IMR-90 (cell line): ENCODE results near the gene PHACTR3. TPM values are rescaled to one million over a fixed set of nuclear protein-coding genes. Genes with fewer than 3 reads are reported as not detected.

ENCODE experiments used
- ATAC-seq: fragments of 200-7000 bp; cut with Tn5 transposase; 2 replicates; pipeline ENCODE4 v1.9.1; 2020; ENCODE audit warnings: low read depth, mild to moderate bottlenecking, moderate library complexity
- BruUV-seq: library from RNA; stranded (reverse); fragments of 400-500 nt; replicated peaks from 2 replicates; lab custom pipeline; 2021; lab: Mats Ljungman, UMichigan
- CTCF ChIA-PET: fragments of 300-600 bp; formaldehyde crosslinking; extraction: SDS; loops from one replicate; lab custom pipeline; 2021; ENCODE audit warnings: antibody characterized with exemption; lab: Yijun Ruan, JAX
- POLR2A ChIA-PET: fragments of 300-600 bp; sonication (Branson Sonifier 250); formaldehyde crosslinking; loops from one replicate; lab custom pipeline; 2022; ENCODE audit warnings: antibody characterized with exemption; ENCODE audit not compliant: unreplicated experiment; lab: Charles Lee
- DNase-seq: peaks from one replicate; pipeline ENCODE4 v3.0.0; 2013
- H2AFZ ChIP-seq: replicated peaks from 2 replicates; pipeline ENCODE3; 2013; ENCODE audit warnings: low read length, mild to moderate bottlenecking; ENCODE audit not compliant: poor library complexity
- H2AK5ac ChIP-seq: 2 replicates; pipeline ENCODE4 v1.6.1; 2013; ENCODE audit warnings: low read depth, low read length, inconsistent platforms
- H2AK9ac ChIP-seq: replicated peaks from 2 replicates; pipeline ENCODE3; 2013; ENCODE audit warnings: mild to moderate bottlenecking, low read depth, low read length, moderate library complexity; ENCODE audit not compliant: poor library complexity
- H2BK120ac ChIP-seq: 2 replicates; pipeline ENCODE4 v1.6.1; 2013; ENCODE audit warnings: low read depth, low read length, inconsistent platforms
- H2BK15ac ChIP-seq: 3 replicates; pipeline ENCODE4 v1.6.1; 2013; ENCODE audit warnings: low read depth, low read length, inconsistent platforms
- H2BK20ac ChIP-seq: 2 replicates; pipeline ENCODE4 v1.6.1; 2013; ENCODE audit warnings: low read depth, mild to moderate bottlenecking, inconsistent platforms, low read length, moderate library complexity
- H2BK5ac ChIP-seq: 2 replicates; pipeline ENCODE4 v1.6.1; 2013; ENCODE audit warnings: mild to moderate bottlenecking, low read depth, low read length, inconsistent platforms; ENCODE audit not compliant: poor library complexity, severe bottlenecking
- H3K14ac ChIP-seq: replicated peaks from 2 replicates; pipeline ENCODE4 v1.6.1; 2013; ENCODE audit warnings: low read depth, low read length, inconsistent platforms
- H3K18ac ChIP-seq: 2 replicates; pipeline ENCODE4 v1.6.1; 2013; ENCODE audit warnings: low read depth, low read length, control low read depth
- H3K23ac ChIP-seq: 2 replicates; pipeline ENCODE4 v1.6.1; 2013; ENCODE audit warnings: low read depth, low read length, inconsistent platforms
- H3K27ac ChIP-seq: 2 replicates; pipeline ENCODE4 v1.5.1; 2013; ENCODE audit warnings: mild to moderate bottlenecking, control low read depth, low read length; ENCODE audit not compliant: insufficient read depth
- H3K27me3 ChIP-seq: 2 replicates; pipeline ENCODE4 v1.6.1; 2013; ENCODE audit warnings: low read length; ENCODE audit not compliant: control insufficient read depth, insufficient read depth
- H3K36me3 ChIP-seq: 2 replicates; pipeline ENCODE4 v1.6.1; 2013; ENCODE audit warnings: low read length, mixed read lengths; ENCODE audit not compliant: control insufficient read depth, insufficient read depth
- H3K4ac ChIP-seq: 2 replicates; pipeline ENCODE4 v1.6.1; 2013; ENCODE audit warnings: low read depth, low read length, inconsistent platforms
- H3K4me1 ChIP-seq: 2 replicates; pipeline ENCODE4 v1.6.1; 2013; ENCODE audit warnings: low read length, mixed read lengths; ENCODE audit not compliant: control insufficient read depth, insufficient read depth
- H3K4me2 ChIP-seq: 2 replicates; pipeline ENCODE4 v1.6.1; 2013; ENCODE audit warnings: low read depth, mild to moderate bottlenecking, control low read depth, low read length, moderate library complexity
- H3K4me3 ChIP-seq: 2 replicates; pipeline ENCODE4 v1.5.1; 2013; ENCODE audit warnings: low read depth, mild to moderate bottlenecking, control low read depth, low read length, moderate library complexity; ENCODE audit not compliant: insufficient read depth
- H3K56ac ChIP-seq: 2 replicates; pipeline ENCODE4 v1.6.1; 2013; ENCODE audit warnings: low read length, inconsistent platforms; ENCODE audit not compliant: insufficient read depth; ENCODE audit errors: extremely low read depth
- H3K79me1 ChIP-seq, 2 experiments: 2 replicates each; pipeline ENCODE4 v1.6.1; 2013; ENCODE audit warnings: low read length in 2 of 2, inconsistent platforms in 1 of 2, low read depth in 1 of 2
- H3K9ac ChIP-seq: 2 replicates; pipeline ENCODE4 v1.6.1; 2013; ENCODE audit warnings: low read depth, low read length, control low read depth
- H3K9me1 ChIP-seq: 2 replicates; pipeline ENCODE4 v1.6.1; 2013; ENCODE audit warnings: low read length, inconsistent platforms; ENCODE audit not compliant: insufficient read depth
- H3K9me3 ChIP-seq: 2 replicates; pipeline ENCODE4 v1.6.1; 2013; ENCODE audit warnings: low read length; ENCODE audit not compliant: control insufficient read depth, insufficient read depth
- H4K20me1 ChIP-seq: 2 replicates; pipeline ENCODE4 v1.6.1; 2013; ENCODE audit warnings: low read length, inconsistent platforms; ENCODE audit not compliant: insufficient read depth
- H4K5ac ChIP-seq: 2 replicates; pipeline ENCODE4 v1.6.1; 2013; ENCODE audit warnings: mild to moderate bottlenecking, low read depth, low read length, control low read depth
- H4K8ac ChIP-seq, 2 experiments: 2 replicates each; pipeline ENCODE4 v1.6.1; 2013; ENCODE audit warnings: low read depth in 2 of 2, low read length in 2 of 2, control low read depth in 1 of 2, inconsistent platforms in 1 of 2
- H4K91ac ChIP-seq: 2 replicates; pipeline ENCODE4 v1.6.1; 2013; ENCODE audit warnings: low read depth, low read length, inconsistent platforms; ENCODE audit not compliant: insufficient read depth
- BHLHE40 ChIP-seq: fragments of 150-350 bp; IDR thresholded peaks from 2 replicates; pipeline ENCODE4 v1.6.1; 2016; ENCODE audit warnings: mild to moderate bottlenecking, low read depth, low read length
- CTCF ChIP-seq: conservative IDR thresholded peaks from 2 replicates; pipeline ENCODE4 v1.5.1; 2012; ENCODE audit warnings: mild to moderate bottlenecking, low read depth, low read length, improper control_type of control experiment
- FOS ChIP-seq: fragments of 150-350 bp; IDR thresholded peaks from 2 replicates; pipeline ENCODE4 v1.6.1; 2016; ENCODE audit warnings: low read depth, low read length
- MAZ ChIP-seq: IDR thresholded peaks from 2 replicates; pipeline ENCODE4 v1.6.1; 2012; ENCODE audit warnings: low read depth, mild to moderate bottlenecking, low read length, improper control_type of control experiment, moderate library complexity, borderline replicate concordance
- NFE2L2 ChIP-seq: fragments of 150-350 bp; IDR thresholded peaks from 2 replicates; pipeline ENCODE4 v1.6.1; 2016; ENCODE audit warnings: low read depth, mild to moderate bottlenecking, low read length
- WGBS, 2 experiments: methylation state at CpG; one replicate each; pipeline versions ENCODE4 v1.1.5 to v1.1.7; 2013; ENCODE audit warnings: missing lambda C conversion rate in 2 of 2; ENCODE audit not compliant: insufficient read length in 1 of 2; ENCODE audit errors: extremely low coverage in 2 of 2; 5-methylcytosine and 5-hydroxymethylcytosine counted together
- dilution Hi-C: fragments of 300-500 bp; cut with HindIII; formaldehyde crosslinking; loops from one replicate; pipeline ENCODE4 v1.14.3; 2018; ENCODE audit warnings: low sequenced_read_pairs; ENCODE audit not compliant: unreplicated experiment
- in situ Hi-C: fragments of 300-500 bp; cut with MboI; formaldehyde crosslinking; loops from 3 replicates; pipeline ENCODE4 v1.14.3; 2019; ENCODE audit warnings: low sequenced_read_pairs, inconsistent platforms, mixed read lengths
- intact Hi-C: fragments of 100-400 bp; cut with micrococcal nuclease; formaldehyde crosslinking; loops from 2 replicates; pipeline ENCODE4 v1.10.0; 2022
- polyA plus RNA-seq, 3 experiments: library from polyadenylated mRNA; depleted of rRNA; stranded (reverse); fragments of >200 nt; gene quantifications; 2 replicates each; pipeline ENCODE4 v1.2.3, GENCODE V29; 2012; ENCODE audit warnings: low replicate concordance in 1 of 3
- total RNA-seq: library from RNA; depleted of rRNA; stranded (reverse); fragments of >200 nt; gene quantifications from 2 replicates; pipeline ENCODE4 v1.2.3, GENCODE V29; 2012

Gene PHACTR3
- total and polyA plus RNA-seq, 2 of the 4 experiments (the other 2 are of a cell fraction) = not detected

GRCh38 chr20:59735486-59735885, 131.1 kb downstream of the PHACTR3 start:
- WGBS, 2 experiments = 3% methylated on average over 5 of the region's 8 CpGs; no CpG with 5 or more reads in 1 of the 2 experiments
- BruUV-seq = no TSS peak
- dilution Hi-C loops = no loop called here

More at GRCh38 chr20:59735486-59735885, 131.1 kb downstream of the PHACTR3 start:
- no peak overlapping the region for H4K5ac ChIP-seq
- no peak overlapping the region for H4K8ac ChIP-seq
- H3K18ac ChIP-seq = no peak overlapping the region
- peaks cover 13% of the 10 kb centered on the region; the same call in 1 of the 2 replicates for H3K9me3 ChIP-seq
- no peaks in the 10 kb centered on the region for H3K36me3 ChIP-seq
- H3K4ac ChIP-seq = no peak overlapping the region
- no peak for ATAC-seq
- no peaks in the 10 kb centered on the region for H4K20me1 ChIP-seq
- H3K27me3 ChIP-seq = no peaks in the 10 kb centered on the region
- POLR2A ChIA-PET = no interaction called here
- in situ Hi-C loops (no loop called here), intact Hi-C loops (no loop called here)
- no peak overlapping the region for H2AK9ac ChIP-seq
- no peaks in the 10 kb centered on the region for H3K4me1 ChIP-seq
- no peak overlapping the region for H2AK5ac ChIP-seq
- no peak overlapping the region for H2BK5ac ChIP-seq
- H3K23ac ChIP-seq = no peak overlapping the region
- no peak overlapping the region for H3K27ac ChIP-seq
- no peak overlapping the region for H3K9ac ChIP-seq
- TF ChIP-seq MAZ (no peak), CTCF (no peak), BHLHE40 (no peak), FOS (no peak), NFE2L2 (no peak)
- H2BK20ac ChIP-seq = no peak overlapping the region
- H3K9me1 ChIP-seq = no peaks in the 10 kb centered on the region
- no peak overlapping the region for H2AFZ ChIP-seq
- H3K14ac ChIP-seq = no peak overlapping the region
- H3K4me2 ChIP-seq = no peak overlapping the region
- CTCF ChIA-PET = no interaction called here
- H3K79me1 ChIP-seq = no peaks in the 10 kb centered on the region
- no peak overlapping the region for H2BK120ac ChIP-seq
- no peak overlapping the region for H3K56ac ChIP-seq
- DNase-seq = no peak
- no peak overlapping the region for H4K91ac ChIP-seq
- no peak overlapping the region for H3K4me3 ChIP-seq
- H2BK15ac ChIP-seq = no peak overlapping the region
